Aorta (tissue), 5 donors: ENCODE measurements around the gene KDM4B. TPM values are rescaled to one million over a fixed set of nuclear protein-coding genes. Genes with fewer than 3 reads are reported as not detected.

Experiments used
- ATAC-seq: fragments of 200-7000 bp; cut with Tn5 transposase; one replicate; pipeline ENCODE4 v1.9.1; 2022; ENCODE audit warnings: moderate library complexity; ENCODE audit not compliant: low FRiP score
- DNase-seq, 2 donors: peaks; one replicate each; pipeline ENCODE4 v3.0.0-alpha.2; 2020
- H3K27ac ChIP-seq, 2 donors: one replicate each; pipeline ENCODE4 v1.5.1; 2013; ENCODE audit warnings: low read length in 2 of 2, mild to moderate bottlenecking in 2 of 2, moderate library complexity in 2 of 2, control low read depth in 1 of 2, inconsistent platforms in 1 of 2, low read depth in 1 of 2
- H3K27me3 ChIP-seq, 2 donors: one replicate each; pipeline ENCODE4 v1.6.1; 2013; ENCODE audit warnings: control low read depth in 1 of 2, low read length in 1 of 2, mild to moderate bottlenecking in 1 of 2, moderate library complexity in 1 of 2; ENCODE audit not compliant: insufficient read depth in 2 of 2, control insufficient read depth in 1 of 2
- H3K36me3 ChIP-seq, 2 donors: one replicate each; pipeline ENCODE4 v1.6.1; 2013; ENCODE audit warnings: control low read depth in 1 of 2, low read length in 1 of 2, mild to moderate bottlenecking in 1 of 2; ENCODE audit not compliant: insufficient read depth in 2 of 2, control insufficient read depth in 1 of 2
- H3K4me1 ChIP-seq, 2 donors: one replicate each; pipeline ENCODE4 v1.6.1; 2013; ENCODE audit warnings: low read length in 2 of 2, control low read depth in 1 of 2, mild to moderate bottlenecking in 1 of 2, moderate library complexity in 1 of 2; ENCODE audit not compliant: insufficient read depth in 2 of 2, control insufficient read depth in 1 of 2
- H3K4me3 ChIP-seq, 2 donors: one replicate each; pipeline ENCODE4 v1.5.1; 2013; ENCODE audit warnings: low read length in 2 of 2, control low read depth in 1 of 2, mild to moderate bottlenecking in 1 of 2
- H3K9me3 ChIP-seq: one replicate; pipeline ENCODE4 v1.6.1; 2013; ENCODE audit warnings: mild to moderate bottlenecking, low read length; ENCODE audit not compliant: control insufficient read depth
- WGBS, 2 donors: extraction: QIAGEN DNeasy Blood & Tissue Kit; methylation state at CpG; one replicate each; pipeline ENCODE4 v1.1.7; 2013; 5-methylcytosine and 5-hydroxymethylcytosine counted together
- intact Hi-C, 2 donors: fragments of 100-400 bp; cut with DNase I; formaldehyde crosslinking; loops; one replicate each; pipeline versions ENCODE4 v1.14.2 to v1.15.0; 2022
- polyA plus RNA-seq, 2 donors: library from polyadenylated mRNA; stranded (reverse); fragments of 200-250 nt; gene quantifications; one replicate each; pipeline ENCODE4 v1.2.3, GENCODE V29; 2013
- total RNA-seq, 2 donors: library from RNA; stranded (reverse); fragmentation: NEBNext Ultra II Directional; extraction: Animal tissue kit (Norgen Biotek cat#: 25700); gene quantifications; one replicate each; pipeline ENCODE4 v1.2.1, GENCODE V29; 2021
- donor health status: healthy with polysubstance abuse.
- donor health status: Bipolar disorder and iron deficiency.
- donor health status: DM: no; HTN: no; CAD: no.
- donor health status: DM: no; HTN: no; CAD: no.
- donor health status: DM: yes; HTN: yes; CAD: no.

KDM4B gene
- total and polyA plus RNA-seq, 4 donors = 4.4 to 58.1 (median 25.8) TPM

- WGBS, 2 donors = 90% methylated on average over 36 of the region's 36 CpGs
- H3K4me1 ChIP-seq = no peaks in the 10 kb centered on the region
- H3K4me3 ChIP-seq = no peak overlapping the region
- H3K9me3 ChIP-seq = no peaks in the 10 kb centered on the region
- H3K27me3 ChIP-seq = no peaks in the 10 kb centered on the region
- H3K27ac ChIP-seq = no peak overlapping the region
- intact Hi-C loops = no loop called here
- DNase-seq = peak; percentile 41 to 69
- peaks cover 0 to 3% of the 10 kb centered on the region in 2 donors for H3K36me3 ChIP-seq
- no peak for ATAC-seq
Observed at GRCh38 chr19:5141850-5142724, 173.2 kb downstream of the KDM4B start.

- Histone ChIP-seq H3K36me3 (peaks cover 0 to 3% of the 10 kb centered on the region in 2 donors), H3K4me3 (no peak overlapping the region), H3K4me1 (no peaks in the 10 kb centered on the region), H3K27me3 (no peaks in the 10 kb centered on the region), H3K27ac (no peak overlapping the region), H3K9me3 (no peaks in the 10 kb centered on the region)
- DNase-seq (peak in 1 of 2 donors; percentile 58), ATAC-seq (no peak)
- intact Hi-C loops = no loop called here
- 93 to 95% methylated on average over 22 of the region's 22 CpGs for WGBS, 2 donors
Observed at GRCh38 chr19:5142725-5143097, 173.8 kb downstream of the KDM4B start.

GRCh38 chr19:5143471-5144411 is 174.8 kb downstream of the KDM4B start:
- Histone ChIP-seq H3K27ac (no peak overlapping the region), H3K27me3 (no peaks in the 10 kb centered on the region), H3K36me3 (peaks cover 0 to 3% of the 10 kb centered on the region in 2 donors), H3K4me3 (no peak overlapping the region), H3K9me3 (no peaks in the 10 kb centered on the region), H3K4me1 (no peaks in the 10 kb centered on the region)
- 92 to 94% methylated on average over 45 to 51 of the region's 51 CpGs for WGBS, 2 donors
- intact Hi-C loops = loop anchor here in 1 of 2 donors (2.0 kb wide), 1 partner anchor 63 kb away; no protein-coding TSS in a partner anchor
- ATAC-seq (no peak), DNase-seq (peak; percentile 44 to 73)

- no peaks in the 10 kb centered on the region for H3K27me3 ChIP-seq
- H3K36me3 ChIP-seq = peaks cover 0 to 3% of the 10 kb centered on the region in 2 donors
- no peaks in the 10 kb centered on the region for H3K9me3 ChIP-seq
- H3K4me3 ChIP-seq = no peak overlapping the region
- ATAC-seq (no peak), DNase-seq (peak in 1 of 2 donors; percentile 67)
- no peak overlapping the region for H3K27ac ChIP-seq
- H3K4me1 ChIP-seq = no peaks in the 10 kb centered on the region
- 95% methylated on average over 23 of the region's 23 CpGs for WGBS, 2 donors
- intact Hi-C loops = loop anchor here in 1 of 2 donors (2.0 kb wide), 1 partner anchor 62 kb away; no protein-coding TSS in a partner anchor
Observed at GRCh38 chr19:5144545-5145179, 175.7 kb downstream of the KDM4B start.

- Histone ChIP-seq H3K27ac (no peak overlapping the region), H3K9me3 (no peaks in the 10 kb centered on the region), H3K4me3 (no peak overlapping the region), H3K36me3 (peaks cover 0 to 3% of the 10 kb centered on the region in 2 donors), H3K4me1 (no peaks in the 10 kb centered on the region), H3K27me3 (no peaks in the 10 kb centered on the region)
- intact Hi-C loops = loop anchor here in 1 of 2 donors (2.0 kb wide), 1 partner anchor 61 kb away; no protein-coding TSS in a partner anchor
- DNase-seq = peak; percentile 50 to 72
- no peak for ATAC-seq
- WGBS, 2 donors = 94% methylated on average over 50 to 52 of the region's 52 CpGs
Observed at GRCh38 chr19:5145521-5146511, 176.9 kb downstream of the KDM4B start.

GRCh38 chr19:5147074-5147977 is 178.4 kb downstream of the KDM4B start:
- ATAC-seq (no peak), DNase-seq (peak; percentile 40 to 50)
- H3K9me3 ChIP-seq = no peaks in the 10 kb centered on the region
- intact Hi-C loops = no loop called here
- H3K36me3 ChIP-seq = peaks cover 0 to 3% of the 10 kb centered on the region in 2 donors
- no peaks in the 10 kb centered on the region for H3K4me1 ChIP-seq
- WGBS, 2 donors = 94 to 95% methylated on average over 31 of the region's 31 CpGs
- H3K4me3 ChIP-seq = no peak overlapping the region
- H3K27ac ChIP-seq = no peak overlapping the region
- no peaks in the 10 kb centered on the region for H3K27me3 ChIP-seq
